ENCODE results near the gene FBXO5.
A peak's percentile ranks its signal among the peaks of the same experiment; 100 is the strongest.

The FBXO5 gene

DNA sequence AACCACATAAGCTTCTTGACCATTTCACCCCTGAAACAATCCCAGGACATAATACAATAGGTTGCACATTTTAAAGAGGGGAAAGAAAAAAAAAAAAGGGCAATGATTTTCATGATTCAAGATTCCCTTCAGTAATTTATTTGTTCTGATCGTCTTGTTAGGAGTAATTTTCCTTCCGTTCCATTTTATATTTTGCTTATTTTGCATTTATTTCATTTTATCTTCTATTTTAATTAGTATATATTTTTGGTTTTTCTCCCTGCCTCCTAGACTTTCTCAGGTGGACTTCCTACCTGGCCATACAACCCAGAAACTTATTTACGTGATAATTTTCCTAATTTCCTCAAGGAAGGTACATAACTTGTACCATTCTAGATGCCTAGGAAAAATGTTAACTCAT is 32.6 kb downstream of the FBXO5 start:
- no peak overlapping the region for H3K27ac ChIP-seq (ENCODE audit: low read depth, low read length)
- no peak for TF ChIP-seq CTCF (IDR thresholded peaks at IDR 0.05; ENCODE audit: low read depth, low read length, poor library complexity, severe bottlenecking)
- no peaks in the 10 kb centered on the region for H3K9me2 ChIP-seq (replicated peaks; ENCODE audit: control insufficient read depth, low read length)
- H3K79me2 ChIP-seq (ENCODE audit: control insufficient read depth, low read length), result no peaks in the 10 kb centered on the region
- H4K20me1 ChIP-seq (ENCODE audit: control insufficient read depth, insufficient read depth, low read depth, low read length), result no peaks in the 10 kb centered on the region
- H3K36me3 ChIP-seq (ENCODE audit: control insufficient read depth, low read length), result no peaks in the 10 kb centered on the region
- H3F3A ChIP-seq (ENCODE audit: control insufficient read depth, insufficient read depth), result no peaks in the 10 kb centered on the region
- H3K4me3 ChIP-seq (ENCODE audit: low read length), result no peak overlapping the region
- no peak overlapping the region for H3K4me2 ChIP-seq (ENCODE audit: low read length)
- peaks cover 6% of the 10 kb centered on the region; the same call in 1 of the 2 replicates for H3K27me3 ChIP-seq (ENCODE audit: control insufficient read depth, low read length)
- H3K9me3 ChIP-seq (ENCODE audit: control insufficient read depth, insufficient read depth, low read length), result no peaks in the 10 kb centered on the region
- no peaks in the 10 kb centered on the region for H3K4me1 ChIP-seq (ENCODE audit: control insufficient read depth, low read length)

GRCh38 chr6:152948150-152948768 is 34.6 kb downstream of the FBXO5 start:
- no peaks in the 10 kb centered on the region for H3K4me1 ChIP-seq (ENCODE audit: control insufficient read depth, low read length)
- H3K4me3 ChIP-seq (ENCODE audit: low read length), result no peak overlapping the region
- peaks cover 10% of the 10 kb centered on the region; the same call in 1 of the 2 replicates for H3K27me3 ChIP-seq (ENCODE audit: control insufficient read depth, low read length)
- H3F3A ChIP-seq (ENCODE audit: control insufficient read depth, insufficient read depth), result no peaks in the 10 kb centered on the region
- H3K9me3 ChIP-seq (ENCODE audit: control insufficient read depth, insufficient read depth, low read length), result no peaks in the 10 kb centered on the region
- no peak overlapping the region for H3K27ac ChIP-seq (ENCODE audit: low read depth, low read length)
- H3K36me3 ChIP-seq (ENCODE audit: control insufficient read depth, low read length), result no peaks in the 10 kb centered on the region
- no peaks in the 10 kb centered on the region for H3K79me2 ChIP-seq (ENCODE audit: control insufficient read depth, low read length)
- peak; percentile 73 for TF ChIP-seq CTCF (IDR thresholded peaks at IDR 0.05; ENCODE audit: low read depth, low read length, poor library complexity, severe bottlenecking)
- TF ChIP-seq EZH2phosphoT487 (IDR thresholded peaks at IDR 0.05; ENCODE audit: borderline replicate concordance, low read length), result no peak
- no peaks in the 10 kb centered on the region for H4K20me1 ChIP-seq (ENCODE audit: control insufficient read depth, insufficient read depth, low read depth, low read length)
- H3K9me2 ChIP-seq (replicated peaks; ENCODE audit: control insufficient read depth, low read length), result no peaks in the 10 kb centered on the region
- H3K4me2 ChIP-seq (ENCODE audit: low read length), result no peak overlapping the region

DNA sequence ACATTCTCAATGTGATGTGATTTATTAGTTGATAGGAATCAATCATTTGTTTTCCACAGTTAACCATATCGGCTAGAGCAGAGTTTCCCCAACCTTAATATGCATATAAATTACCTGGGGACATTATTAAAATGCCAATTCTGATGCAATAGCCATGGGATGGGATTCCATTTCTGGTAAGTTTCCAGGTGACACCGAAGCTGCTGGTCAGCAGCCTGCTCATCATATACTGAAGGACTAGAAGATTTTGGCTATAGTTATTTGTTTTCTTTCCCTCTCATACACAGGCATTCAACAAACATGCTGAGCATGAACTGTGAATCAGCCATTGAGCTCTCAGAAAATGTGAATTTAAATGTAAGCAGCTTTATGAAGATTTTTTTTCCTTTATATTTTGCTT is 35.8 kb downstream of the FBXO5 start:
- no peak for TF ChIP-seq EZH2phosphoT487 (IDR thresholded peaks at IDR 0.05; ENCODE audit: borderline replicate concordance, low read length)
- TF ChIP-seq CTCF (IDR thresholded peaks at IDR 0.05; ENCODE audit: low read depth, low read length, poor library complexity, severe bottlenecking), result no peak
- no peak overlapping the region for H3K4me2 ChIP-seq (ENCODE audit: low read length)
- H3K36me3 ChIP-seq (ENCODE audit: control insufficient read depth, low read length), result no peaks in the 10 kb centered on the region

More for the DNA sequence above, 35.8 kb downstream of the FBXO5 start:
- Histone ChIP-seq H3K4me3 (ENCODE audit: low read length) (no peak overlapping the region), H3K9me3 (ENCODE audit: control insufficient read depth, insufficient read depth, low read length) (no peaks in the 10 kb centered on the region), H3K27me3 (ENCODE audit: control insufficient read depth, low read length) (peaks cover 10% of the 10 kb centered on the region; the same call in 1 of the 2 replicates), H4K20me1 (ENCODE audit: control insufficient read depth, insufficient read depth, low read depth, low read length) (no peaks in the 10 kb centered on the region), H3K27ac (ENCODE audit: low read depth, low read length) (no peak overlapping the region), H3K4me1 (ENCODE audit: control insufficient read depth, low read length) (no peaks in the 10 kb centered on the region), H3K79me2 (ENCODE audit: control insufficient read depth, low read length) (no peaks in the 10 kb centered on the region), H3F3A (ENCODE audit: control insufficient read depth, insufficient read depth) (no peaks in the 10 kb centered on the region), H3K9me2 (replicated peaks; ENCODE audit: control insufficient read depth, low read length) (no peaks in the 10 kb centered on the region)
